MM.1S (cell line): ENCODE measurements around the gene LNPEP.

ENCODE experiments used
- EZH2 ChIP-seq: fragments of 300-600 bp; sonication (generic); optimal IDR thresholded peaks from 2 replicates; pipeline ENCODE3; 2017; ENCODE audit warnings: low read depth, mild to moderate bottlenecking, antibody characterized with exemption, low read length, mixed read lengths
- EZH2phosphoT487 ChIP-seq: fragments of 300-600 bp; sonication (generic); IDR thresholded peaks from 2 replicates; pipeline ENCODE4 v1.6.1; 2018; ENCODE audit warnings: antibody characterized with exemption, low read length
- TF ChIP-seq, protein P1 (sequence below): fragments of 300-600 bp; sonication (generic); IDR thresholded peaks from 2 replicates; pipeline ENCODE4 v1.5.1; 2016; ENCODE audit warnings: antibody characterized with exemption, low read length, mixed read lengths

DNA sequence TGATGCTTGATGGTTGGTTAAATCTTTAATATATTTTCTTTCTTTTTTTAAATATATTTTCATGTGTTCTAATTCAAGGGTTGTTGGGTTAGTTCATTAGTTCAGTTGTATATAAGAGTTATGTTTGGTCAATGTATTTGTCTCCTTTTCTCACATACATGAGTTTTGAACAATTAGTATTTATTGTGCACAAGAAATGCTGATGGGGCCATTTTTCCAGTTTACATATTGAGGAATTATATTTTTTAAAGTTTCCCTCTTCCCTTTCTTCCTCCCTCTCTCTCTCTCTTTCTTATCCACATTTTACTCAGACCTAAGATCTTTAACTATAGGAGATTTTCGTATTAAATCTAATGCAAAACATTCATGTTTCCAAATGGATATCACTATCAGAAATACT, 74.0 kb downstream of the LNPEP start:
- TF ChIP-seq EZH2 (no peak), EZH2phosphoT487 (no peak)
- TF ChIP-seq, protein P1, sequence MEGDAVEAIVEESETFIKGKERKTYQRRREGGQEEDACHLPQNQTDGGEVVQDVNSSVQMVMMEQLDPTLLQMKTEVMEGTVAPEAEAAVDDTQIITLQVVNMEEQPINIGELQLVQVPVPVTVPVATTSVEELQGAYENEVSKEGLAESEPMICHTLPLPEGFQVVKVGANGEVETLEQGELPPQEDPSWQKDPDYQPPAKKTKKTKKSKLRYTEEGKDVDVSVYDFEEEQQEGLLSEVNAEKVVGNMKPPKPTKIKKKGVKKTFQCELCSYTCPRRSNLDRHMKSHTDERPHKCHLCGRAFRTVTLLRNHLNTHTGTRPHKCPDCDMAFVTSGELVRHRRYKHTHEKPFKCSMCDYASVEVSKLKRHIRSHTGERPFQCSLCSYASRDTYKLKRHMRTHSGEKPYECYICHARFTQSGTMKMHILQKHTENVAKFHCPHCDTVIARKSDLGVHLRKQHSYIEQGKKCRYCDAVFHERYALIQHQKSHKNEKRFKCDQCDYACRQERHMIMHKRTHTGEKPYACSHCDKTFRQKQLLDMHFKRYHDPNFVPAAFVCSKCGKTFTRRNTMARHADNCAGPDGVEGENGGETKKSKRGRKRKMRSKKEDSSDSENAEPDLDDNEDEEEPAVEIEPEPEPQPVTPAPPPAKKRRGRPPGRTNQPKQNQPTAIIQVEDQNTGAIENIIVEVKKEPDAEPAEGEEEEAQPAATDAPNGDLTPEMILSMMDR = no peak
